SJSA1 (cell line): ENCODE data around the gene OR6F1. TPM values are rescaled to one million over a fixed set of nuclear protein-coding genes. Genes with fewer than 3 reads are reported as not detected.

Experiments used
- DNase-seq, 2 experiments: peaks; one replicate each; pipeline ENCODE4 v3.0.0-alpha.2; 2015 to 2020; ENCODE audit warnings: low spot score in 2 of 2, low read depth in 1 of 2
- H3K27ac ChIP-seq: fragments of 250-450 bp; sonication (Bioruptor Pico); 2 replicates; pipeline ENCODE4 v1.5.1; 2020; ENCODE audit warnings: mild to moderate bottlenecking, moderate library complexity
- H3K27me3 ChIP-seq: fragments of 250-450 bp; sonication (Bioruptor Pico); replicated peaks from 2 replicates; pipeline ENCODE4 v1.5.1; 2020; ENCODE audit warnings: mild to moderate bottlenecking, moderate library complexity
- H3K36me3 ChIP-seq: fragments of 250-450 bp; sonication (Bioruptor Pico); 2 replicates; pipeline ENCODE4 v1.5.1; 2020; ENCODE audit warnings: mild to moderate bottlenecking
- H3K4me1 ChIP-seq: fragments of 250-450 bp; sonication (Bioruptor Pico); replicated peaks from 2 replicates; pipeline ENCODE4 v1.6.1; 2021; ENCODE audit warnings: mild to moderate bottlenecking
- H3K4me3 ChIP-seq: fragments of 250-450 bp; sonication (Bioruptor Pico); 2 replicates; pipeline ENCODE4 v1.5.1; 2020; ENCODE audit warnings: mild to moderate bottlenecking
- H3K9me3 ChIP-seq: fragments of 250-450 bp; sonication (Bioruptor Pico); replicated peaks from 2 replicates; pipeline ENCODE4 v1.5.1; 2020; ENCODE audit warnings: mild to moderate bottlenecking
- total RNA-seq: library from RNA; depleted of rRNA; stranded (reverse); fragments of >200 nt; shearing (Covaris generic); gene quantifications from 2 replicates; pipeline ENCODE4 v1.2.3, GENCODE V29; 2014; rRNA removed

Gene OR6F1
- total RNA-seq, 1 experiment from 2014 or later, result not detected

GRCh38 chr1:247701338-247701737, 15.1 kb downstream of the OR6F1 start:
- Histone ChIP-seq H3K36me3 (no peaks in the 10 kb centered on the region), H3K4me1 (no peaks in the 10 kb centered on the region), H3K27ac (no peak overlapping the region), H3K9me3 (peaks cover 4% of the 10 kb centered on the region; the same call in 1 of the 2 replicates), H3K4me3 (no peak overlapping the region), H3K27me3 (no peaks in the 10 kb centered on the region)
- DNase-seq, result no peak

- H3K4me3 ChIP-seq, result no peak overlapping the region
- H3K27ac ChIP-seq, result no peak overlapping the region
- H3K9me3 ChIP-seq, result no peaks in the 10 kb centered on the region; the same call in 1 of the 2 replicates
- DNase-seq, result no peak
- no peaks in the 10 kb centered on the region for H3K36me3 ChIP-seq
- H3K27me3 ChIP-seq, result no peaks in the 10 kb centered on the region
- no peaks in the 10 kb centered on the region for H3K4me1 ChIP-seq
Observed at GRCh38 chr1:247681288-247681897, 35.1 kb downstream of the OR6F1 start.

DNA sequence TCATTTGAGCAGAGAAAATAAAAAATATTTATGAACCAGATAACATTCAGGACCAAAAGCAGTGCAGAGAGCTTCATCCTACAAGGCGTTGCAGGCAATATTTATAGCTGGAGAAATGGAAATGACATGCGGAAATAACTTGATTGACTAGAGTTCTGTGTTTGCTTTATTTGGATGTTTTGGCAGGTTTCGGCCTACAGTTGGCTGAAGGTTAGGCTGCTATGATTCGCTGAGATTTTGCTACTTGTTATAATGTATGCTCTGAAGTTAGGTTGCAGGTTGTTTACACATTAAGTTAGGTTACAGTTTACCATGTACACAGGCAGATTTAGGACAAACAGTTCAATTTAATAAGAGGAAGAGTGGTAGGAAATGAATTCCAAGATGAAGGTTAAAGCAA, 36.3 kb downstream of the OR6F1 start:
- no peak for DNase-seq
- H3K27me3 ChIP-seq, result no peaks in the 10 kb centered on the region
- no peaks in the 10 kb centered on the region; the same call in 1 of the 2 replicates for H3K9me3 ChIP-seq
- no peaks in the 10 kb centered on the region for H3K36me3 ChIP-seq
- H3K4me1 ChIP-seq, result no peaks in the 10 kb centered on the region
- H3K27ac ChIP-seq, result no peak overlapping the region
- no peak overlapping the region for H3K4me3 ChIP-seq

GRCh38 chr1:247679639-247680038, 36.8 kb downstream of the OR6F1 start, which contains the start of gene OR13G1:
Gene OR13G1, minus strand, starts transcription at chr1:247679739. Its CDS starts 6,698 bp downstream, at chr1:247673041.
- Histone ChIP-seq H3K27ac (no peak within 1 kb of the TSS), H3K27me3 (no peaks in the 10 kb centered on the region), H3K4me1 (no peaks in the 10 kb centered on the region), H3K4me3 (no peak within 1 kb of the TSS), H3K36me3 (no peaks in the 10 kb centered on the region), H3K9me3 (no peaks in the 10 kb centered on the region; the same call in 1 of the 2 replicates)
- DNase-seq, result no peak

- Histone ChIP-seq H3K9me3 (0 out of 2 replicates have a peak, but pooled peaks cover 4% of the 10 kb centered on the region), H3K27ac (no peak overlapping the region), H3K36me3 (no peaks in the 10 kb centered on the region), H3K4me1 (no peaks in the 10 kb centered on the region), H3K27me3 (no peaks in the 10 kb centered on the region), H3K4me3 (no peak overlapping the region)
- no peak for DNase-seq
Observed at GRCh38 chr1:247669225-247669624, 47.2 kb downstream of the OR6F1 start.

Other genes with a start within 250 kb of the OR6F1 start
- gene OR2C3, start 180.2 kb downstream of the OR6F1 start, total RNA-seq, result not detected in 2 replicates
- gene GCSAML, start 167.5 kb downstream of the OR6F1 start, total RNA-seq, result not detected in 2 replicates
- not detected in 2 replicates for gene OR2G2, start 128.3 kb downstream of the OR6F1 start, total RNA-seq
- not detected in 2 replicates for gene OR2G3, start 111.1 kb downstream of the OR6F1 start, total RNA-seq
- not detected in 2 replicates for gene OR13G1, start 36.9 kb downstream of the OR6F1 start, total RNA-seq
- gene OR14K1, start 22.0 kb upstream of the OR6F1 start, total RNA-seq, result not detected in 2 replicates
- not detected in 2 replicates for gene OR14A2, start 31.5 kb upstream of the OR6F1 start, total RNA-seq
- gene OR1C1, start 43.9 kb upstream of the OR6F1 start, total RNA-seq, result not detected in 2 replicates
- gene OR14A16, start 107.5 kb upstream of the OR6F1 start, total RNA-seq, result not detected in 2 replicates
- gene OR11L1, start 125.2 kb upstream of the OR6F1 start, total RNA-seq, result not detected in 2 replicates
- not detected in 2 replicates for gene TRIM58, start 140.5 kb upstream of the OR6F1 start, total RNA-seq
- gene OR2W3, start 178.9 kb upstream of the OR6F1 start, total RNA-seq, result not detected in 2 replicates
- gene OR2T8, start 203.6 kb upstream of the OR6F1 start, total RNA-seq, result not detected in 2 replicates
- not detected in 2 replicates for gene OR2AJ1, start 208.2 kb upstream of the OR6F1 start, total RNA-seq
- gene OR2L8, start 232.2 kb upstream of the OR6F1 start, total RNA-seq, result not detected in 2 replicates
- not detected in 2 replicates for gene OR2AK2, start 248.6 kb upstream of the OR6F1 start, total RNA-seq